GM12878 (cell line): ENCODE results near the gene DNAH9.

ENCODE experiments used
- ATF3 ChIP-seq: IDR thresholded peaks from 2 replicates; pipeline ENCODE4 v1.6.1; 2011; ENCODE audit warnings: low read depth, mild to moderate bottlenecking, low read length, moderate library complexity, borderline replicate concordance; ENCODE audit errors: extremely low read depth
- CEBPZ ChIP-seq: fragments of 150-350 bp; IDR thresholded peaks from 2 replicates; pipeline ENCODE4 v1.6.1; 2016; ENCODE audit warnings: low read depth, low read length
- CHD1 ChIP-seq: IDR thresholded peaks from 2 replicates; pipeline ENCODE4 v1.6.1; 2012; ENCODE audit warnings: low read depth, low read length, improper control_type of control experiment
- CTCF ChIP-seq, 3 experiments: IDR thresholded peaks in 2 of 3; conservative IDR thresholded peaks in 1 of 3; 2 replicates each; pipeline ENCODE4 v1.5.1; 2011; ENCODE audit warnings: low read depth in 3 of 3, low read length in 3 of 3, mild to moderate bottlenecking in 3 of 3, control low read depth in 2 of 3, moderate library complexity in 2 of 3, inconsistent platforms in 1 of 3, mixed read lengths in 1 of 3; ENCODE audit not compliant: control insufficient read depth in 2 of 3, insufficient read depth in 1 of 3; ENCODE audit errors: extremely low read depth in 1 of 3
- EZH2 ChIP-seq: IDR thresholded peaks from 2 replicates; pipeline ENCODE4 v1.6.1; 2012; ENCODE audit warnings: low read depth, mild to moderate bottlenecking, control low read depth, inconsistent platforms, low read length, borderline replicate concordance; ENCODE audit not compliant: control insufficient read depth
- GABPA ChIP-seq: IDR thresholded peaks from 2 replicates; pipeline ENCODE4 v1.6.1; 2014; ENCODE audit warnings: antibody characterized with exemption, low read depth, mild to moderate bottlenecking, inconsistent platforms
- STAT3 ChIP-seq: IDR thresholded peaks from 2 replicates; pipeline ENCODE4 v1.6.1; 2011; ENCODE audit warnings: low read depth, low read length, improper control_type of control experiment

GRCh38 chr17:11583306-11583992, 14.8 kb upstream of the DNAH9 start:
- TF ChIP-seq CTCF (IDR thresholded peaks at IDR 0.05 in 2 of 3, conservative IDR thresholded peaks at IDR 0.05 in 1 of 3; ENCODE audit: control insufficient read depth in 2 of 3, extremely low read depth in 1 of 3, insufficient read depth in 1 of 3, low read depth in 3 of 3, low read length in 3 of 3) (no peak), CHD1 (no peak), STAT3 (no peak), ATF3 (no peak), CEBPZ (no peak), EZH2 (no peak), GABPA (no peak)
